Vagina (tissue), 2 donors: Measurements from ENCODE around the gene CCDC18. TPM values are rescaled to one million over a fixed set of nuclear protein-coding genes. Genes with fewer than 3 reads are reported as not detected.

Experiments used
- DNase-seq, 2 donors: peaks; one replicate each; pipeline ENCODE4 v3.0.0-alpha.2; 2017; ENCODE audit errors: extremely low spot score in 2 of 2
- H3K27ac ChIP-seq: fragments of 200-600 bp; sonication (generic); one replicate; pipeline ENCODE4 v1.5.1; 2019
- H3K27me3 ChIP-seq: fragments of 200-600 bp; sonication (generic); one replicate; pipeline ENCODE4 v1.5.1; 2019
- H3K36me3 ChIP-seq, 2 donors: fragments of 200-600 bp; sonication (generic); one replicate each; pipeline ENCODE4 v1.5.1; 2017 to 2019
- H3K4me1 ChIP-seq: fragments of 200-600 bp; sonication (generic); one replicate; pipeline ENCODE4 v1.5.1; 2019
- H3K4me3 ChIP-seq, 2 donors: fragments of 200-600 bp; sonication (generic); 1 replicate in 1 of 2; 2 replicates in 1 of 2; pipeline ENCODE4 v1.5.1; 2016 to 2019
- H3K9me3 ChIP-seq: fragments of 200-600 bp; sonication (generic); one replicate; pipeline ENCODE4 v1.5.1; 2019
- CTCF ChIP-seq, 3 experiments: fragments of 450-650 bp in 2 of 3; fragments of 200-600 bp in 1 of 3; sonication (generic) in 1 of 3; IDR thresholded peaks; one replicate each; pipeline ENCODE4 v1.5.1; 2017 to 2019; ENCODE audit warnings: antibody characterized with exemption in 3 of 3, mild to moderate bottlenecking in 2 of 3, moderate library complexity in 2 of 3
- POLR2A ChIP-seq, 2 donors: fragments of 450-650 bp; IDR thresholded peaks; one replicate each; pipeline ENCODE4 v1.6.1; 2017; ENCODE audit warnings: antibody characterized with exemption in 2 of 2, mild to moderate bottlenecking in 2 of 2, moderate library complexity in 2 of 2
- POLR2AphosphoS5 ChIP-seq, 2 donors: sonication (generic); formaldehyde crosslinking; IDR thresholded peaks; one replicate each; pipeline ENCODE4 v1.9.0; 2017; ENCODE audit warnings: antibody characterized with exemption in 2 of 2, mild to moderate bottlenecking in 2 of 2, low read depth in 1 of 2; ENCODE audit not compliant: insufficient read depth in 1 of 2
- intact Hi-C: fragments of 100-400 bp; cut with DNase I; formaldehyde crosslinking; loops from one replicate; pipeline ENCODE4 v1.15.1; 2023
- total RNA-seq: library from RNA; depleted of rRNA; stranded (reverse); fragments of >200 nt; gene quantifications from one replicate; pipeline ENCODE4 v1.2.3, GENCODE V29; 2016

The CCDC18 gene, protein sequence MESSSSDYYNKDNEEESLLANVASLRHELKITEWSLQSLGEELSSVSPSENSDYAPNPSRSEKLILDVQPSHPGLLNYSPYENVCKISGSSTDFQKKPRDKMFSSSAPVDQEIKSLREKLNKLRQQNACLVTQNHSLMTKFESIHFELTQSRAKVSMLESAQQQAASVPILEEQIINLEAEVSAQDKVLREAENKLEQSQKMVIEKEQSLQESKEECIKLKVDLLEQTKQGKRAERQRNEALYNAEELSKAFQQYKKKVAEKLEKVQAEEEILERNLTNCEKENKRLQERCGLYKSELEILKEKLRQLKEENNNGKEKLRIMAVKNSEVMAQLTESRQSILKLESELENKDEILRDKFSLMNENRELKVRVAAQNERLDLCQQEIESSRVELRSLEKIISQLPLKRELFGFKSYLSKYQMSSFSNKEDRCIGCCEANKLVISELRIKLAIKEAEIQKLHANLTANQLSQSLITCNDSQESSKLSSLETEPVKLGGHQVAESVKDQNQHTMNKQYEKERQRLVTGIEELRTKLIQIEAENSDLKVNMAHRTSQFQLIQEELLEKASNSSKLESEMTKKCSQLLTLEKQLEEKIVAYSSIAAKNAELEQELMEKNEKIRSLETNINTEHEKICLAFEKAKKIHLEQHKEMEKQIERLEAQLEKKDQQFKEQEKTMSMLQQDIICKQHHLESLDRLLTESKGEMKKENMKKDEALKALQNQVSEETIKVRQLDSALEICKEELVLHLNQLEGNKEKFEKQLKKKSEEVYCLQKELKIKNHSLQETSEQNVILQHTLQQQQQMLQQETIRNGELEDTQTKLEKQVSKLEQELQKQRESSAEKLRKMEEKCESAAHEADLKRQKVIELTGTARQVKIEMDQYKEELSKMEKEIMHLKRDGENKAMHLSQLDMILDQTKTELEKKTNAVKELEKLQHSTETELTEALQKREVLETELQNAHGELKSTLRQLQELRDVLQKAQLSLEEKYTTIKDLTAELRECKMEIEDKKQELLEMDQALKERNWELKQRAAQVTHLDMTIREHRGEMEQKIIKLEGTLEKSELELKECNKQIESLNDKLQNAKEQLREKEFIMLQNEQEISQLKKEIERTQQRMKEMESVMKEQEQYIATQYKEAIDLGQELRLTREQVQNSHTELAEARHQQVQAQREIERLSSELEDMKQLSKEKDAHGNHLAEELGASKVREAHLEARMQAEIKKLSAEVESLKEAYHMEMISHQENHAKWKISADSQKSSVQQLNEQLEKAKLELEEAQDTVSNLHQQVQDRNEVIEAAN (N-terminal part only)
- total RNA-seq: 17.7 TPM

- intact Hi-C loops: no loop called here
- no peaks in the 10 kb centered on the region for H3K27me3 ChIP-seq
- peaks cover 36% of the 10 kb centered on the region for H3K4me1 ChIP-seq
- TF ChIP-seq POLR2A (IDR thresholded peaks at IDR 0.05): no peak
- no peak for TF ChIP-seq POLR2AphosphoS5 (IDR thresholded peaks at IDR 0.05; ENCODE audit: insufficient read depth in 1 of 2, low read depth in 1 of 2)
- TF ChIP-seq CTCF (IDR thresholded peaks at IDR 0.05): no peak
- no peaks in the 10 kb centered on the region for H3K36me3 ChIP-seq
- H3K27ac ChIP-seq: peak within 1 kb of the TSS; percentile 99
- no peaks in the 10 kb centered on the region for H3K9me3 ChIP-seq
- peak within 1 kb of the TSS; percentile 97 to 99 for H3K4me3 ChIP-seq
- DNase-seq: no peak
Measured at GRCh38 chr1:93180723-93181613, at the start of gene CCDC18. TSS of gene CCDC18 (plus strand) at chr1:93180724. CDS start at chr1:93183362, 2,638 bp downstream.

- Histone ChIP-seq H3K4me3 (no peak overlapping the region), H3K4me1 (no peaks in the 10 kb centered on the region), H3K9me3 (no peaks in the 10 kb centered on the region), H3K27me3 (no peaks in the 10 kb centered on the region), H3K27ac (no peak overlapping the region), H3K36me3 (peaks cover 0 to 20% of the 10 kb centered on the region in 2 donors)
- TF ChIP-seq POLR2AphosphoS5 (IDR thresholded peaks at IDR 0.05; ENCODE audit: insufficient read depth in 1 of 2, low read depth in 1 of 2) (no peak), POLR2A (IDR thresholded peaks at IDR 0.05) (no peak), CTCF (IDR thresholded peaks at IDR 0.05) (no peak)
- DNase-seq: no peak
- intact Hi-C loops: no loop called here
Measured at GRCh38 chr1:93132638-93133037, 47.9 kb upstream of the CCDC18 start.

DNA sequence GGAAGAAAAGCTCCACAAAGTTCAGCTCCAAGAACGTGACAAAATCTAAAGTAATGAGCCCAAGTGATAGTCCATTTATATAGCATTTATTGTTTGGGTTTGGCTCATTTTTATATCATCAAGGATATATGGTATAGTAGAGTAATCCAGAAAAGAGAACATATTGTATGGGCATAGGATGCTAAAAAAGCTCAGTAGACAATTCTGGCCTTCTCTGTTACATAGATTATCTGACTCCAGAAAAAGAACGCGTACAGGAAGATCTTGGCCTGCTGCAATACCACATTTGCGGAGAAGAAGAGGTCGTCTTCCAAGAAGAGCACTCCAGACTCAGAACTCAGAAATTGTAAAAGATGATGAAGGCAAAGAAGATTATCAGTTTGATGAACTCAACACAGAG is 44.1 kb upstream of the CCDC18 start:
- no peaks in the 10 kb centered on the region for H3K4me1 ChIP-seq
- TF ChIP-seq POLR2AphosphoS5 (IDR thresholded peaks at IDR 0.05; ENCODE audit: insufficient read depth in 1 of 2, low read depth in 1 of 2) (no peak), POLR2A (IDR thresholded peaks at IDR 0.05) (no peak), CTCF (IDR thresholded peaks at IDR 0.05) (no peak)
- H3K36me3 ChIP-seq: peaks cover 0 to 39% of the 10 kb centered on the region in 2 donors
- intact Hi-C loops: no loop called here
- H3K27me3 ChIP-seq: no peaks in the 10 kb centered on the region
- no peak overlapping the region for H3K4me3 ChIP-seq
- DNase-seq: no peak
- H3K9me3 ChIP-seq: no peaks in the 10 kb centered on the region
- H3K27ac ChIP-seq: no peak overlapping the region

DNA sequence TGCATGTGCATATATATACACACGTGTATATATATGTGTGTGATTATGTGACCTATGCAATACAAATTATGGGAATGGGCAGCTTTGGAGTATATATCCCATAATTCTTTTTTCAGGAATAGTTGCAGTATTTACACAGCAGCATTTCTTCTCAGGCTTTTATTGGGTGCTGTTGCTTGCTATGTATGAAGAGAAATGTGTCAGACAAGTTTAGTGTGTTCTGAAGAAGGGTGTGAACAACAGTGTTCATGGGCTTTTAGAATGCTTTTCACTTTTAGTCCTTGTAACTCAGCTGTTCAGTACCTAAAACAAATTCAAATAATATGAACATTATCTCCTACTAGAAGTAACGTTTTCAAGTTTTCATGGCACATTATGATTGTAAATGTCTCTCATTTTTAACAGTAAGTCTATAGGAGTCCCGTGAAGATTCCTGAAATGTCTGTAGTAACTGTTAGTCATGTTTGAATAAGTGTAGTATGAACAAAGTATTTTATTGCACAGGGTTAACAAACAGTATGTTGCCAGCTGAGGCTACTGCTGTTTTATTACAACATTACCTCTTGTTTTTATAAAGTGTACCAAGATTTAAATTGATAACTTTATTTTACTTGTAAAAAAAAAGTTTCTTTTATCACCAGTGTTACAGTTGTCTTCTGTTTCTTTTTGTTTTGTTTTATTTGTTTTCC is 42.8 kb upstream of the CCDC18 start:
- Histone ChIP-seq H3K27me3 (no peaks in the 10 kb centered on the region), H3K27ac (no peak overlapping the region), H3K4me3 (no peak overlapping the region), H3K4me1 (no peaks in the 10 kb centered on the region), H3K9me3 (no peaks in the 10 kb centered on the region), H3K36me3 (peaks cover 0 to 39% of the 10 kb centered on the region in 2 donors)
- no peak for DNase-seq
- TF ChIP-seq POLR2AphosphoS5 (IDR thresholded peaks at IDR 0.05; ENCODE audit: insufficient read depth in 1 of 2, low read depth in 1 of 2) (no peak), CTCF (IDR thresholded peaks at IDR 0.05) (no peak), POLR2A (IDR thresholded peaks at IDR 0.05) (no peak)
- intact Hi-C loops: no loop called here
